ENCODE data around the gene CARD9.

- TF ChIP-seq CTCF (IDR thresholded peaks at IDR 0.05) (no peak), POLR2A (IDR thresholded peaks at IDR 0.05) (no peak)
Measured at GRCh38 chr9:136395020-136395340, 21.5 kb upstream of the CARD9 start.
